ENCODE data around the gene AGBL2. TPM values are rescaled to one million over a fixed set of nuclear protein-coding genes. Genes with fewer than 3 reads are reported as not detected.
"Not testable (repeated sequence)": the region's sequence is repeated elsewhere in the genome, so short reads cannot be mapped to it uniquely, and the experiment has no call there.

Gene AGBL2
- total and polyA plus RNA-seq, 2 donors (not counting 1 experiment from before 2014, with no cell fraction given) = 1.2 to 2.1 TPM

- Histone ChIP-seq H3K9ac (ENCODE audit: insufficient read depth, low read length) (no peak overlapping the region), H3K4me2 (ENCODE audit: extremely low read depth, insufficient read depth, low read length) (no peak overlapping the region), H3K4me3 (replicated peaks in 1 of 4; ENCODE audit: control extremely low read depth in 1 of 4, insufficient read depth in 1 of 4, low read depth in 3 of 4, low read length in 4 of 4) (no peak overlapping the region), H4K20me1 (ENCODE audit: control insufficient read depth, extremely low read depth, insufficient read depth, low read length) (no peaks in the 10 kb centered on the region), H3K36me3 (ENCODE audit: control insufficient read depth, insufficient read depth, low read length) (no peaks in the 10 kb centered on the region), H3K27ac (ENCODE audit: insufficient read depth, low read length) (no peak overlapping the region), H3K9me3 (ENCODE audit: control insufficient read depth, insufficient read depth, low read depth, low read length) (no peaks in the 10 kb centered on the region), H3K79me2 (ENCODE audit: control insufficient read depth, insufficient read depth, low read length) (no peaks in the 10 kb centered on the region), H2AFZ (ENCODE audit: low read length) (no peak overlapping the region), H3K27me3 (ENCODE audit: control insufficient read depth, insufficient read depth, low read length) (no peaks in the 10 kb centered on the region), H3K4me1 (ENCODE audit: control insufficient read depth, extremely low read depth, insufficient read depth, low read length) (no peaks in the 10 kb centered on the region)
- no peak for TF ChIP-seq CTCF (conservative IDR thresholded peaks at IDR 0.05 in 1 of 2, IDR thresholded peaks at IDR 0.05 in 1 of 2; ENCODE audit: low read depth in 1 of 2, low read length in 2 of 2)
- no peak for TF ChIP-seq EZH2 (IDR thresholded peaks at IDR 0.05; ENCODE audit: low read length, missing control alignments)
- no peak for DNase-seq (ENCODE audit: low read depth in 2 of 2)
Observed at GRCh38 chr11:47688991-47689390, 26.2 kb downstream of the AGBL2 start.

GRCh38 chr11:47688111-47688510 lies 27.1 kb downstream of the AGBL2 start:
- H3K9me3 ChIP-seq (ENCODE audit: control insufficient read depth, insufficient read depth, low read depth, low read length) = no peaks in the 10 kb centered on the region
- no peaks in the 10 kb centered on the region for H4K20me1 ChIP-seq (ENCODE audit: control insufficient read depth, extremely low read depth, insufficient read depth, low read length)
- H3K9ac ChIP-seq (ENCODE audit: insufficient read depth, low read length) = no peak overlapping the region
- DNase-seq (ENCODE audit: low read depth in 2 of 2) = no peak
- H3K27ac ChIP-seq (ENCODE audit: insufficient read depth, low read length) = no peak overlapping the region
- H2AFZ ChIP-seq (ENCODE audit: low read length) = no peak overlapping the region
- H3K27me3 ChIP-seq (ENCODE audit: control insufficient read depth, insufficient read depth, low read length) = no peaks in the 10 kb centered on the region
- no peaks in the 10 kb centered on the region for H3K79me2 ChIP-seq (ENCODE audit: control insufficient read depth, insufficient read depth, low read length)
- TF ChIP-seq CTCF (conservative IDR thresholded peaks at IDR 0.05 in 1 of 2, IDR thresholded peaks at IDR 0.05 in 1 of 2; ENCODE audit: low read depth in 1 of 2, low read length in 2 of 2) = no peak
- TF ChIP-seq EZH2 (IDR thresholded peaks at IDR 0.05; ENCODE audit: low read length, missing control alignments) = no peak
- H3K4me1 ChIP-seq (ENCODE audit: control insufficient read depth, extremely low read depth, insufficient read depth, low read length) = no peaks in the 10 kb centered on the region
- H3K4me3 ChIP-seq (replicated peaks in 1 of 4; ENCODE audit: control extremely low read depth in 1 of 4, insufficient read depth in 1 of 4, low read depth in 3 of 4, low read length in 4 of 4) = no peak overlapping the region
- H3K4me2 ChIP-seq (ENCODE audit: extremely low read depth, insufficient read depth, low read length) = no peak overlapping the region
- H3K36me3 ChIP-seq (ENCODE audit: control insufficient read depth, insufficient read depth, low read length) = no peaks in the 10 kb centered on the region

- H3K4me1 ChIP-seq (ENCODE audit: control insufficient read depth, extremely low read depth, insufficient read depth, low read length); H3K9me3 ChIP-seq (ENCODE audit: control insufficient read depth, insufficient read depth, low read depth, low read length); H3K79me2 ChIP-seq (ENCODE audit: control insufficient read depth, insufficient read depth, low read length); H3K36me3 ChIP-seq (ENCODE audit: control insufficient read depth, insufficient read depth, low read length); H3K9ac ChIP-seq (ENCODE audit: insufficient read depth, low read length); H2AFZ ChIP-seq (ENCODE audit: low read length); H4K20me1 ChIP-seq (ENCODE audit: control insufficient read depth, extremely low read depth, insufficient read depth, low read length); H3K4me3 ChIP-seq (replicated peaks in 1 of 4; ENCODE audit: control extremely low read depth in 1 of 4, insufficient read depth in 1 of 4, low read depth in 3 of 4, low read length in 4 of 4); DNase-seq (ENCODE audit: low read depth in 2 of 2); H3K27me3 ChIP-seq (ENCODE audit: control insufficient read depth, insufficient read depth, low read length); H3K4me2 ChIP-seq (ENCODE audit: extremely low read depth, insufficient read depth, low read length); H3K27ac ChIP-seq (ENCODE audit: insufficient read depth, low read length): not testable (repeated sequence)
Observed at GRCh38 chr11:47686704-47687103, 28.5 kb downstream of the AGBL2 start.
